Kidney tubule cell (primary cell): ENCODE measurements around the gene ZNF624.

ENCODE experiments used
- DNase-seq: peaks from one replicate; pipeline ENCODE4 v3.0.0-alpha.2; 2018; ENCODE audit warnings: low spot score

The ZNF624 gene

GRCh38 chr17:16593356-16594102, 60.1 kb downstream of the ZNF624 start:
- no peak for DNase-seq

DNA sequence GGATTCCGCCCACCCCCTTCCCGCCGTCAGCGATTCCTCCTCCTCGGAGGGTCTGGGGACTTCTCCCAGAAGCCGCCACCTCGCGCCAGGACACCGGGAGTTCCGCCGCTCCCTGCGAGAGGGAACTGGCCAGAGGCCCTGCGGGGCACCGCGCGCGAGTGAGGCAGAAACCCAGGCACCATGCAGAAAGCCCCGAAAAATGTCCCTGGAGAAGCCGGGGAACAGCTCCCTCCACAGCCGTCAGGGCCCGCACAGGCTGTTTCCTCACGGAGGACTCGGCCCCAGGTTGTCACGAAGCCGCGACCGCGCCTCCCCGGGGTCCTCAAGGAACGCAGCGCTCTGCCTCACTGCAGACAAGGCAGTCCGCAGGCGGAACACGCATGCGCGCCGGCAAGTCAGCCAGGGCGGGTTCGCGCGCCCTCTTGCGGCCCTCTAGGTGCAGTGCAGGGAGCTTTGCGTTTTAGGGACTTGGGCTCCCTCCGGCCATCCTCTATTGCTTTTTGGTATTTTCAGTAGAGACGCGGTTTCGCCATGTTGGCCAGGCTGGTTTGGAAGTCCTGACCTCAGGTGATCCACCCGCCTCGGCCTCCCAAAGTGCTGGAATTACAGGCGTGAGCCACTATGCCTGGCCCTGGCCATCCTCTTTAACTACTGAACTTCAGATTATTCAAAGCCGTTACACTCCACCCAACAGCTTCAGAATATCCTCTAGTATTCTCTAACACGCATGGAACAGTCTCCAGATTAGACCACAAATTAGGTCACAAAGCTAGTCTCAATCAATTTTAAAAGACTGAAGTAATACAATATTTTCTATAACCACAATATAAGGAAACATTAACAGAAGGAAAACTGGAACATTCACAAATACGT, 64.3 kb downstream of the ZNF624 start:
- DNase-seq, result peak; percentile 89

DNA sequence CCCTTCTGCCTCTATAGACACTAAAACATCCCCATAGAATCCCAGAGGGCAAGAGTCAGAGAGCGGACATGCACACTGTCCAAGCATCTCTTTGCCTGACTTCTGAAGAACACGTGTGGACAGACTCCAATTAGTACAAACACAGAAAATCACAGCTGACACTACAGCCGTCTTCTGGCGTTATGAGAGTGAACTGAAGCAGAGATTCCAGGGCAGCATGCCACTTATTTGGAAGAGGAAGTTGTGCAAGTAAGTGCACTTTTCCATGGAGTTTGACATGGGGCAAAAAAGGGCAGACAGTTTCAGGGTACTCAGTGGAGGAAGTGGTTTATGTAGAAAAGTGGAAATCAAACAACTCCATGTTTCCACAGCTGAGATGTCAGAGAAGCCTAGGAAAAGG, 67.9 kb downstream of the ZNF624 start:
- DNase-seq, result no peak

DNA sequence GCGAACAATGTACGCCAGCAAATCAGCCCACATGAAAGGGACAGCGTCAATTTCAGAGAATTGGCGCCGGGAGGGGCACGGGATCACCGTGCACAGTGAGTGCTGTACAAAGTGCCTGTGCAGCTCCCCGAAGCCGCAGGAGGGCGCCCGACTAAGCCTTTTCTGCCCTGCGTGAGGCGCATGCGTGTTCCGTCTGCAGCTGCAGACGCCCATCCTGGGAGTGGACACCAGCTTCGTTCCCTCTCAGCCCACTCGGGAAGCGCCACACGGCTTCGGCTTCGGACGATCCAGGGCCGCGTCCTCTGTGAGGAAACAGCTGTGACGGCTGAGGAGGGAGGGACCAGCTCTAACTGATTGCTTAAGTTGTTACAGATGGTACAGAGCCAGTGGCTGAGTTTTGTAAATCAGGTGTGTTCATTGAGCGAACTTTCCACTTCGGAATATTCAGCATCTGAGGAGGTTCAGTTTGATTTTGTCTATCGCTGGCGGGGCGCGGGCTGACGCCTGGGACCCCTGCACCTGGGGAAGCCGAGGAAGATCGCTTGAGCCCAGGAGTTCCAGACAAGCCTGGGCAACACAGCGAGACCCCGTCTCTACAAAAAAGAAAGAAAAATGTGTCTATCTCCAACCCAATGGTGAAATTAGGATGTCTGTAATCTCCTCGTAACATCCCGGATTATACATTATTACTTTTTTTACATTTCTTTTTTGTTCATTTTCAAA, 69.2 kb downstream of the ZNF624 start:
- DNase-seq, result peak; percentile 88

DNA sequence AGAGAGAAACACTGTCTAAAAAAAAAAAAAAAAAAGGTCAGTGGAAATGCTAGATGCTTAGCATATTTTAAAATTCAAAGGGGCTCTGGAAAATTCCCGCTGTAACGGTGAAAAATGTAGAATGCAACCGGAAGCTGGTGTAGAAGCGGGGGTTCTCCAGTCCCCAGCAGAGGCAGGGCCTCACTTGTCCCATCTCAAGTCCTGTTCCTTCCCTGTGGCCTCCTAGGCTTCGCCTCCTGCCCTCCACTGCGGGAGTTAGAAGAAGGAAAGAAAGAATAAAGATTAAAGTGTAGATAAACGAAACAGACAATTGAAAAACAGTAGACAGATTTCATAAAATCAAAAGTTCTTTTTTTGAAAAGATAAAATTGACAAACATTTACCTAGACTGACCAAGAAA, 69.9 kb downstream of the ZNF624 start:
- DNase-seq, result no peak

GRCh38 chr17:16573466-16573865, 80.2 kb downstream of the ZNF624 start:
- no peak for DNase-seq
